K562 (cell line): ENCODE results near the gene PROK1. TPM values are rescaled to one million over a fixed set of nuclear protein-coding genes. Genes with fewer than 3 reads are reported as not detected.
A peak's percentile ranks its signal among the peaks of the same experiment; 100 is the strongest.

Source experiments
- ATAC-seq: fragments of 200-7000 bp; cut with Tn5 transposase; 3 replicates; pipeline ENCODE4 v1.9.1; 2020; ENCODE audit warnings: moderate library complexity
- BruUV-seq: library from RNA; stranded (reverse); fragments of 400-500 nt; replicated peaks from 2 replicates; lab custom pipeline; 2021; lab: Mats Ljungman, UMichigan
- CTCF ChIA-PET: fragments of 300-600 bp; formaldehyde crosslinking; extraction: SDS; loops from one replicate; lab custom pipeline; 2021; ENCODE audit warnings: low intra/inter-chr PET ratio; lab: Yijun Ruan, JAX
- POLR2A ChIA-PET: fragments of 300-600, 350-650 bp; sonication (Branson Sonifier 250); formaldehyde crosslinking; extraction: SDS; loops from one replicate; lab custom pipeline; 2021; ENCODE audit warnings: antibody characterized with exemption, inconsistent platforms; lab: Yijun Ruan, JAX
- DNase-seq, 4 experiments: peaks; one replicate each; pipeline versions ENCODE4 v3.0.0 to v3.0.0-alpha.2; 2011 to 2018; ENCODE audit warnings: low spot score in 3 of 4, mixed read lengths in 3 of 4; ENCODE audit errors: extremely low read depth in 1 of 4
- FAIRE-seq: peaks from 2 replicates; lab custom pipeline; 2011; peaks lifted over from hg19 to GRCh38; lab: Jason Lieb, UNC
- H2AFZ ChIP-seq: 2 replicates; pipeline ENCODE4 v1.6.0; 2011; ENCODE audit warnings: low read depth, low read length, control low read depth, inconsistent platforms
- H3K27ac ChIP-seq: fragments of 200-600 bp; 3 replicates; pipeline ENCODE4 v1.8.0; 2011; ENCODE audit warnings: low read depth, mild to moderate bottlenecking, control low read depth, inconsistent platforms, low read length, moderate library complexity, mixed read lengths; ENCODE audit errors: extremely low read depth
- H3K27me3 ChIP-seq, 2 experiments: fragments of 300-600 bp in 1 of 2; 2 replicates in 1 of 2; 3 replicates in 1 of 2; pipeline versions ENCODE4 v1.6.0 to v1.8.0; 2011; ENCODE audit warnings: inconsistent platforms in 2 of 2, low read length in 2 of 2, mild to moderate bottlenecking in 1 of 2, mixed read lengths in 1 of 2, moderate library complexity in 1 of 2; ENCODE audit not compliant: control insufficient read depth in 2 of 2, insufficient read depth in 2 of 2
- H3K36me3 ChIP-seq: fragments of 300-600 bp; 3 replicates; pipeline ENCODE4 v1.8.0; 2011; ENCODE audit warnings: mild to moderate bottlenecking, low read length, inconsistent platforms; ENCODE audit not compliant: control insufficient read depth, insufficient read depth
- H3K4me1 ChIP-seq, 2 experiments: fragments of 200-600 bp in 1 of 2; replicated peaks in 1 of 2; 2 replicates in 1 of 2; 3 replicates in 1 of 2; pipeline versions ENCODE4 v1.5.1 to v1.8.0; 2011; ENCODE audit warnings: inconsistent platforms in 2 of 2, low read length in 2 of 2, mild to moderate bottlenecking in 1 of 2, mixed read lengths in 1 of 2, moderate library complexity in 1 of 2; ENCODE audit not compliant: control insufficient read depth in 2 of 2, insufficient read depth in 2 of 2
- H3K4me2 ChIP-seq: 2 replicates; pipeline ENCODE4 v1.6.1; 2011; ENCODE audit warnings: low read length, control low read depth, inconsistent platforms, mixed read lengths; ENCODE audit not compliant: insufficient read depth
- H3K4me3 ChIP-seq: fragments of 200-600 bp; sonication (generic), shearing (Covaris generic); 2 replicates; pipeline ENCODE4 v1.5.1; 2016; ENCODE audit warnings: control low read depth, inconsistent platforms
- H3K79me2 ChIP-seq: fragments of 200-600 bp; 3 replicates; pipeline ENCODE4 v1.8.0; 2011; ENCODE audit warnings: low read length, inconsistent platforms; ENCODE audit not compliant: control insufficient read depth, insufficient read depth
- H3K9ac ChIP-seq, 2 experiments: 2 replicates each; pipeline versions ENCODE4 v1.6.0 to v1.6.1; 2011; ENCODE audit warnings: low read depth in 2 of 2, low read length in 2 of 2, control low read depth in 1 of 2, inconsistent platforms in 1 of 2, mild to moderate bottlenecking in 1 of 2, mixed read lengths in 1 of 2; ENCODE audit not compliant: insufficient read depth in 1 of 2
- H3K9me1 ChIP-seq: one replicate; pipeline ENCODE4 v1.6.0; 2011; ENCODE audit warnings: inconsistent platforms, mild to moderate bottlenecking, low read length, moderate library complexity; ENCODE audit not compliant: control insufficient read depth, insufficient read depth
- H3K9me3 ChIP-seq: replicated peaks from 2 replicates; pipeline ENCODE4 v1.5.1; 2011; ENCODE audit warnings: low read depth, low read length, inconsistent platforms; ENCODE audit not compliant: control insufficient read depth, insufficient read depth
- H4K20me1 ChIP-seq: replicated peaks from 2 replicates; pipeline ENCODE4 v1.6.1; 2011; ENCODE audit warnings: low read length, inconsistent platforms, mixed read lengths; ENCODE audit not compliant: control insufficient read depth, insufficient read depth
- ATF1 ChIP-seq, 2 experiments: fragments of 450-650 bp in 1 of 2; IDR thresholded peaks; 2 replicates each; pipeline ENCODE4 v1.6.1; 2016; ENCODE audit warnings: missing compliant biosample characterization in 1 of 2, missing genetic modification characterization in 1 of 2
- DNMT1 ChIP-seq: fragments of 450-650 bp; IDR thresholded peaks from 2 replicates; pipeline ENCODE4 v1.6.1; 2016; ENCODE audit warnings: antibody characterized with exemption, mild to moderate bottlenecking
- IRF9 ChIP-seq: fragments of 450-650 bp; IDR thresholded peaks from 2 replicates; pipeline ENCODE4 v1.6.1; 2016; ENCODE audit warnings: missing biosample characterization, missing genetic modification characterization
- MAFG ChIP-seq: fragments of 450-650 bp; conservative IDR thresholded peaks from 2 replicates; pipeline ENCODE4 v1.6.1; 2016; ENCODE audit warnings: missing genetic modification characterization, missing compliant biosample characterization
- SIRT6 ChIP-seq: IDR thresholded peaks from one replicate; pipeline ENCODE4 v1.6.1; 2012; ENCODE audit warnings: low read depth, mild to moderate bottlenecking, control low read depth, inconsistent platforms, low read length, moderate library complexity
- SLC30A9 ChIP-seq: fragments of 250-450 bp; sonication (Bioruptor Pico); IDR thresholded peaks from 2 replicates; pipeline ENCODE4 v1.8.0; 2022; ENCODE audit warnings: mild to moderate bottlenecking, moderate library complexity
- XRCC5 ChIP-seq: fragments of 200-400 bp; formaldehyde crosslinking; IDR thresholded peaks from 2 replicates; pipeline ENCODE4 v1.6.1; 2017; ENCODE audit warnings: low read depth, mild to moderate bottlenecking, low read length
- ZNF12 ChIP-seq: sonication (generic); formaldehyde crosslinking; IDR thresholded peaks from 2 replicates; pipeline ENCODE4 v1.4.0; 2020; ENCODE audit warnings: mild to moderate bottlenecking, missing genetic modification reagents
- ZNF165 ChIP-seq: fragments of 250-450 bp; sonication (Bioruptor Pico); IDR thresholded peaks from 2 replicates; pipeline ENCODE4 v1.4.0; 2020; ENCODE audit warnings: borderline replicate concordance
- ZNF23 ChIP-seq: fragments of 250-450 bp; sonication (Bioruptor Pico); IDR thresholded peaks from 2 replicates; pipeline ENCODE4 v1.4.0; 2020; ENCODE audit warnings: mild to moderate bottlenecking
- ZNF707 ChIP-seq: fragments of 250-450 bp; sonication (Bioruptor Pico); conservative IDR thresholded peaks from 2 replicates; pipeline ENCODE4 v1.8.0; 2022; ENCODE audit warnings: inconsistent platforms, mild to moderate bottlenecking, moderate library complexity
- WGBS: fragments of 100-300 bp; shearing (Covaris generic); methylation state at CpG from one replicate; pipeline ENCODE4 v1.1.6; 2016; ENCODE audit warnings: low coverage, mixed read lengths; ENCODE audit not compliant: insufficient coverage; ENCODE audit errors: missing lambda C conversion rate; 5-methylcytosine and 5-hydroxymethylcytosine counted together
- in situ Hi-C: fragments of 300-500 bp; cut with MboI; formaldehyde crosslinking; loops from 4 replicates; pipeline ENCODE4 v1.15.0; 2018; ENCODE audit warnings: inconsistent platforms, mixed read lengths
- intact Hi-C: fragments of 100-400 bp; cut with micrococcal nuclease; formaldehyde crosslinking; loops from 2 replicates; pipeline ENCODE4 v1.14.2; 2022
- polyA plus RNA-seq, 8 experiments: library from polyadenylated mRNA; depleted of rRNA in 4 of 8; stranded (reverse) in 5 of 8; unstranded in 3 of 8; fragments of >200 nt; fragmentation: Nextera tagmentation in 2 of 8; fragmentation: Illumina TruSeq in 1 of 8; extraction: Ambion mirVana in 2 of 8; extraction: Trizol in 1 of 8; gene quantifications; 2 replicates each; pipeline versions ENCODE4 v1.2.1 to v1.2.3, GENCODE V29; 2011 to 2014; ENCODE audit warnings: inconsistent platforms in 1 of 8, missing spikeins in 1 of 8
- total RNA-seq, 7 experiments: library from RNA; depleted of rRNA in 6 of 7; stranded (reverse); fragments of >200 nt in 6 of 7; fragmentation: Illumina TruSeq in 2 of 7; extraction: Trizol in 2 of 7; gene quantifications; 2 replicates each; pipeline versions ENCODE4 v1.2.1 to v1.2.3, GENCODE V29; 2011 to 2021; ENCODE audit warnings: low replicate concordance in 1 of 7
- TF ChIP-seq, protein P1 (sequence below): fragments of 250-450 bp; sonication (Bioruptor Pico); IDR thresholded peaks from 2 replicates; pipeline ENCODE4 v1.4.0; 2020; ENCODE audit warnings: borderline replicate concordance
- TF ChIP-seq, protein P2 (sequence below), 2 experiments: IDR thresholded peaks; 2 replicates each; pipeline ENCODE4 v1.6.1; 2011; ENCODE audit warnings: borderline replicate concordance in 1 of 2, control low read depth in 1 of 2, low read depth in 1 of 2, low read length in 1 of 2, mild to moderate bottlenecking in 1 of 2, mixed read lengths in 1 of 2, moderate library complexity in 1 of 2; ENCODE audit not compliant: insufficient read depth in 1 of 2, insufficient read length in 1 of 2, poor library complexity in 1 of 2, severe bottlenecking in 1 of 2; ENCODE audit errors: extremely low read depth in 1 of 2
- TF ChIP-seq, protein P3 (sequence below): sonication (generic); formaldehyde crosslinking; IDR thresholded peaks from 2 replicates; pipeline ENCODE4 v1.9.0; 2022; ENCODE audit warnings: mild to moderate bottlenecking, missing genetic modification reagents
- TF ChIP-seq, protein P4 (sequence below): IDR thresholded peaks from 2 replicates; pipeline ENCODE4 v1.6.1; 2014; ENCODE audit warnings: antibody characterized with exemption

The PROK1 gene
- total and polyA plus RNA-seq, 9 of the 15 experiments (the other 6 are each of a cell fraction or from before 2014, with no cell fraction given), result 0.15 TPM; not detected in 8

DNA sequence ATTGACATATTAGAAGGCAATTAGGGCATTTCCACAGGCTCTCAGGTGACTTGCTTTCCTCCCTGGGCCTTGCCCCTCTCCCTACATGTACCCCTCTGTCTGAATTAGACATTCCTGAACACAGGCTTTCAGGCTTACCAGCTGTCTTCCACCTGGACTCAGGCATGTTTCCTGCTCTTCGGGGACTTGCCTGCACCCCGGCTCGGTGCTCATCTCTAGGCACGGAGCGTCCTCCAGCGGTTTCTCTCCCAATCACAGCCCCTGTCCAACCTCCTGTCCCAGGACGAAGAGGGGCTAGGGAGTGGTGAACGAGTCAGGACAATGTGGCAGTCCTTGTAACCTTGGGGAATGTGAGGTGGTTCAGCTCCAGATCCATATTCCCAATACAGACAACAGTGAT, 4.2 kb downstream of the PROK1 start (continued):
- no peak for TF ChIP-seq ZNF165 (CRISPR knock-in tag)
- no peak for TF ChIP-seq SLC30A9 (CRISPR knock-in tag)
- TF ChIP-seq DNMT1, result no peak
- TF ChIP-seq, protein P1, sequence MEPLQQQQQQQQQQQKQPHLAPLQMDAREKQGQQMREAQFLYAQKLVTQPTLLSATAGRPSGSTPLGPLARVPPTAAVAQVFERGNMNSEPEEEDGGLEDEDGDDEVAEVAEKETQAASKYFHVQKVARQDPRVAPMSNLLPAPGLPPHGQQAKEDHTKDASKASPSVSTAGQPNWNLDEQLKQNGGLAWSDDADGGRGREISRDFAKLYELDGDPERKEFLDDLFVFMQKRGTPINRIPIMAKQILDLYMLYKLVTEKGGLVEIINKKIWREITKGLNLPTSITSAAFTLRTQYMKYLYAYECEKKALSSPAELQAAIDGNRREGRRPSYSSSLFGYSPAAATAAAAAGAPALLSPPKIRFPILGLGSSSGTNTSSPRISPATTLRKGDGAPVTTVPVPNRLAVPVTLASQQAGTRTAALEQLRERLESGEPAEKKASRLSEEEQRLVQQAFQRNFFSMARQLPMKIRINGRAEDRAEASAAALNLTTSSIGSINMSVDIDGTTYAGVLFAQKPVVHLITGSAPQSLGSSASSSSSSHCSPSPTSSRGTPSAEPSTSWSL (CRISPR knock-in tag), result no peak
- no peak for TF ChIP-seq ZNF23 (CRISPR knock-in tag)
- TF ChIP-seq XRCC5, result 0 out of 2 replicates have a peak, but pooled peaks have one; percentile 39

DNA sequence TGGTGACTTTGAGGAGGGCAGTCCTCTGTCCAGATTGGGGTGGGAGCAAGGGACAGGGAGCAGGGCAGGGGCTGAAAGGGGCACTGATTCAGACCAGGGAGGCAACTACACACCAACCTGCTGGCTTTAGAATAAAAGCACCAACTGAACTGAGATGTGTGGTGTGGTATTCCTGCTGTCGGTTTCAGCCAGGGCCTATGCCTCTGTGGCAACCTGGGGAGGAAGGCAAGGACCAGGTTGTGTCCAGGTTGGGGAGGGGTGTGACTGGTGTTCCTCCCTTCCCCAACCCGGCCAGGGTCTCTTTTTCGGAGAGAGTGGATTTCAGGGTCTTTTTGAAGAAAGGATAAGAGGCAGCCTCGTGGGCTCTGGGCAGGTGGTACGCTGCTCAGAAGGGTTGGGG, 6.3 kb downstream of the PROK1 start:
- H3K27me3 ChIP-seq, result peaks cover 14 to 50% of the 10 kb centered on the region in 2 experiments; a peak in 4 of 5 replicates
- no peak overlapping the region for H3K27ac ChIP-seq
- 0 out of 2 replicates have a peak, but pooled peaks cover 9% of the 10 kb centered on the region for H4K20me1 ChIP-seq
- H3K4me3 ChIP-seq, result no peak overlapping the region
- no peak overlapping the region for H3K4me2 ChIP-seq
- ChIA-PET CTCF (interaction anchor here (5.3 kb wide), 1 partner anchor 44 kb away, joined by 40 read pairs; no protein-coding TSS in a partner anchor), POLR2A (interaction anchor here (0.7 kb wide), 1 partner anchor 1217 kb away, joined by 5 read pairs; no protein-coding TSS in a partner anchor)
- 9% methylated on average over 5 of the region's 5 CpGs for WGBS
- no peak overlapping the region for H2AFZ ChIP-seq
- H3K36me3 ChIP-seq, result no peaks in the 10 kb centered on the region
- H3K9me3 ChIP-seq, result no peaks in the 10 kb centered on the region
- no peaks in the 10 kb centered on the region for H3K79me2 ChIP-seq
- BruUV-seq, result no TSS peak
- intact Hi-C loops (loop anchor here (5.0 kb wide), 1 partner anchor 140 kb away; no protein-coding TSS in a partner anchor), in situ Hi-C loops (no loop called here)
- no peaks in the 10 kb centered on the region for H3K9me1 ChIP-seq
- ATAC-seq, result no peak
- H3K9ac ChIP-seq, result no peak overlapping the region
- peaks cover 0 to 4% of the 10 kb centered on the region in 2 experiments; a peak in 2 of 5 replicates for H3K4me1 ChIP-seq
- no peak for FAIRE-seq
- no peak for DNase-seq
- TF ChIP-seq ZNF12 (CRISPR knock-in tag), result no peak
- TF ChIP-seq MAFG (tag), result no peak
- no peak for TF ChIP-seq ATF1 (CRISPR knock-in tag; IDR thresholded peaks at IDR 0.05)
- TF ChIP-seq ATF1 (tag; IDR thresholded peaks at IDR 0.05), result no peak
- no peak for TF ChIP-seq SIRT6
- TF ChIP-seq, protein P2, sequence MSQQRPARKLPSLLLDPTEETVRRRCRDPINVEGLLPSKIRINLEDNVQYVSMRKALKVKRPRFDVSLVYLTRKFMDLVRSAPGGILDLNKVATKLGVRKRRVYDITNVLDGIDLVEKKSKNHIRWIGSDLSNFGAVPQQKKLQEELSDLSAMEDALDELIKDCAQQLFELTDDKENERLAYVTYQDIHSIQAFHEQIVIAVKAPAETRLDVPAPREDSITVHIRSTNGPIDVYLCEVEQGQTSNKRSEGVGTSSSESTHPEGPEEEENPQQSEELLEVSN (IDR thresholded peaks at IDR 0.05; ENCODE audit: borderline replicate concordance in 1 of 2, extremely low read depth in 1 of 2, insufficient read depth in 1 of 2, insufficient read length in 1 of 2, low read depth in 1 of 2, low read length in 1 of 2, poor library complexity in 1 of 2, severe bottlenecking in 1 of 2), result no peak
- no peak for TF ChIP-seq IRF9 (tag)
- no peak for TF ChIP-seq ZNF707
- TF ChIP-seq, protein P3, sequence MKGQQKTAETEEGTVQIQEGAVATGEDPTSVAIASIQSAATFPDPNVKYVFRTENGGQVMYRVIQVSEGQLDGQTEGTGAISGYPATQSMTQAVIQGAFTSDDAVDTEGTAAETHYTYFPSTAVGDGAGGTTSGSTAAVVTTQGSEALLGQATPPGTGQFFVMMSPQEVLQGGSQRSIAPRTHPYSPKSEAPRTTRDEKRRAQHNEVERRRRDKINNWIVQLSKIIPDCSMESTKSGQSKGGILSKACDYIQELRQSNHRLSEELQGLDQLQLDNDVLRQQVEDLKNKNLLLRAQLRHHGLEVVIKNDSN (CRISPR knock-in tag), result no peak
- TF ChIP-seq, protein P4, sequence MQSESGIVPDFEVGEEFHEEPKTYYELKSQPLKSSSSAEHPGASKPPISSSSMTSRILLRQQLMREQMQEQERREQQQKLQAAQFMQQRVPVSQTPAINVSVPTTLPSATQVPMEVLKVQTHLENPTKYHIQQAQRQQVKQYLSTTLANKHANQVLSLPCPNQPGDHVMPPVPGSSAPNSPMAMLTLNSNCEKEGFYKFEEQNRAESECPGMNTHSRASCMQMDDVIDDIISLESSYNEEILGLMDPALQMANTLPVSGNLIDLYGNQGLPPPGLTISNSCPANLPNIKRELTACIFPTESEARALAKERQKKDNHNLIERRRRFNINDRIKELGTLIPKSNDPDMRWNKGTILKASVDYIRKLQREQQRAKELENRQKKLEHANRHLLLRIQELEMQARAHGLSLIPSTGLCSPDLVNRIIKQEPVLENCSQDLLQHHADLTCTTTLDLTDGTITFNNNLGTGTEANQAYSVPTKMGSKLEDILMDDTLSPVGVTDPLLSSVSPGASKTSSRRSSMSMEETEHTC, result no peak
